Measurements from ENCODE around the gene UBE2S.
"Not testable (repeated sequence)": the region's sequence is repeated elsewhere in the genome, so short reads cannot be mapped to it uniquely, and the experiment has no call there.

UBE2S gene

DNA sequence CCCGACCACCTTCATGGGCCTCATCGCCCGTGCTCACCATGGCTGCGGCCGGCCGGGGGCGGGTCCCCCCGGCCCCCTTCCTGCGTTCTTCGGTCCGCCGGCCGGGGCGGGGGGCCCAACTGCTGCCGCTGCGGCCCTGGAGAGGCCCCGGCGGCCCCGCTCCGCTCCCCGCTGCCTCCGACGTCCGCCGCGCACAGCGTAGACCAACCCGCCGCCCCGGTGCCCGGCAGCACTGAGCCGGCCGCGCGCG lies at the start of gene UBE2S:
UBE2S (minus strand) TSS at position 239 of the 250 bp plus-strand sequence; CDS start at position 40, 199 bp downstream.
- not testable (repeated sequence) for DNase-seq

DNA sequence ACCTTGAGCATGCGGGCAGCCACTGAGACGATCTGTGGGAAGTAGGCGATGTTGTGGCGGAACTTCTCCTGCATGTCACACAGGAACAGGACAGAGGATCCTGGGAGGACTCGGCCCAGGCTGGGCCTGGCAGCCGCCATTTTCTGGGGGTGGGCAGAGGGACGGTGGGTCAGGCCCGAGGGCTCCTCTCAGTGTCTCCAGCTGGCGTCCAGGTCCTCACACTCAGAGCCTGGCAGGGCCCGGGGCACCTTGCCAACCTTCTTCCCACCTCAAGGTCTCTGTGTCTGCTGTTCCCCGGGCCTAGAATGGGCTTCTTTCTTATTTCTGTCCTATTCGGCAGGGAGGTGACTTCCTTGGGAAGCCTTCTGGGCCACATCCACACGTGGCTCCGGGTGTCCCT lies 48.8 kb upstream of the UBE2S start:
- DNase-seq = no peak

GRCh38 chr19:55455576-55456235 lies 48.1 kb upstream of the UBE2S start:
- no peak for DNase-seq

DNA sequence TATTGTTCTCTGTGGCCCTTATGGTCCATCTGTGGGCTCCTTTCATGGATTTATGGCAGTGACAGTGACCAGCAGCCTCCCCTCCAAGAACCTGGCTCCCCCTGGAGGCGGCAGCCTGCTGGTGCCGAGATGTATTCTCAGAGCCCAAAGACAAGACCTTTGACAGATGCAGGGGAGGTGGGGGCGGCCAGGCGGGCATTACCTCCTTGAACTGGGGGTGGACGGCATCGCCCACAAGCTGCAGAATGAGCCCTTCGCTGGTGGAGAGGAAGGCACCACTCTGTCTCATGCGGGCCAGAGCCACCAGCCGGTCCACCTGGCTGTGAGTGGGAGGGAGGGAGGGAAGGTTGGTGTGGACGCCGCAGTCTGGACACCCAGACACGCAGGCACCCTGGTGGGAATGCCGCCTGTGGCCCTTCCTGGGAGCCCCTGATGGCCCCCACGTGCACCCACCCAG lies 47.2 kb upstream of the UBE2S start:
- peak; percentile 38 for DNase-seq

DNA sequence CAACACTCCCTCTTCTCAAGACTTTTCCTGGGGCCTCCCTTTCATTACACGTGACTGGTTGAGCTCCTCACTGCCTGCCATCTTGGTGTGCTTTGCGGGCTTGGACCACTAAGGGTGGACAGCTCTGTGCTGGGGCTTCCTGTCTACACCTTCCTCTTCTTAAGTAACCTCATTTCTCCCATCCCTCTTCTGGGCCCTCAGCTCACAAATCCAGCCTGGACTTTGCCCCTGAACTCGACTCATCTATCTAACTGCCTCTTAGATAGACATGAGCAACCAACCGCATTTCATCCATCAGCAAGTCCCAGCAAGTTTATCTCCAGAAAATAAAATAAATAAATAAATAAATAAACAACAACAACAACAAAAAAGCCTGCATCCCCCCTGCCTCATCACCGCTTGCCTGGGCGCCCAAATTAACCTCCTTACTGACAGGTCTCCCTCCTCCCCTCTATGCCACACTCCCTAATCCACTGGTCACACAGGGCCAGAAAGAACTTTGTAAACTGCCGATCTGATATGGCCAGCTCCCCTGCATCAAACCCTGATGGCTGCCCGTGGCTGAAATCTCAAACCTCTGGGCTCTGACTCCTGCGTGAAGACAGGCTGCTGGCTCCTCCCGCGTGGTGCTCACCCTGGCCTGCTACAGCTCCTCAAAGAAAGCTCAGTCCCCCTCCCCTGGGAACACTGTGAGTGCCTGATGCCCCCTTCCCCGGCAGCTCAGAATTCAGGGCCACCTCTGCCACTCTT lies 46.1 kb upstream of the UBE2S start:
- DNase-seq = no peak

DNA sequence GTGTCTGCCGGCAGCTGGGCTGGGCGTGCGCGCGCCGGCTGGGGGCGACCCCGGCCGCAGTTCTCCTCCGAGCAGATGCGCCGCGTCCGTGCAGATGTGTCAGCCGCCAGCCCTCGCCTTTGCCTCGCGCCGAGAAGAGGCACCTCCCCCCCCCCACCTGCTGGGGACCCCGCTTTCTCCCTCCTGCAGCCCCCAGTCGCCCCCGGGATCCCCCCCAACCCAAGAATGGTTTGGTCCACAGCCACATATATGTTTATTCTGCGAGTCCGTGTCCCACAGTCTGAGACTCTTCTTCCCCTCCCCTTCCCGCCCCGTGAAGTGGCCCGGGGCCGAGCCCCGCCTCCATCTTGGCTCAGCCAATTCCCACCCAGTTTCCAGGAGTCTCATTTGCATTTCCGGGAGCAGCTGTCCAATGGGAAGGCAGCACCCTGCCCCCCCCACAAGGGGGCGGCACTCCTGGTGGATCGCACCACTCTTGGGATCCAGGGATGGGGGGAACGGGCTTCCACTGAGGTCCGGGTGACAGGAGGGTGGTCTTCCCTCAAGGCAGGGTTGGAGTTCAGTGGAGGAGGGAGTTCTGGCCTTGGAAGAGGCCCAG lies 45.3 kb upstream of the UBE2S start:
- peak; percentile 49 for DNase-seq

DNA sequence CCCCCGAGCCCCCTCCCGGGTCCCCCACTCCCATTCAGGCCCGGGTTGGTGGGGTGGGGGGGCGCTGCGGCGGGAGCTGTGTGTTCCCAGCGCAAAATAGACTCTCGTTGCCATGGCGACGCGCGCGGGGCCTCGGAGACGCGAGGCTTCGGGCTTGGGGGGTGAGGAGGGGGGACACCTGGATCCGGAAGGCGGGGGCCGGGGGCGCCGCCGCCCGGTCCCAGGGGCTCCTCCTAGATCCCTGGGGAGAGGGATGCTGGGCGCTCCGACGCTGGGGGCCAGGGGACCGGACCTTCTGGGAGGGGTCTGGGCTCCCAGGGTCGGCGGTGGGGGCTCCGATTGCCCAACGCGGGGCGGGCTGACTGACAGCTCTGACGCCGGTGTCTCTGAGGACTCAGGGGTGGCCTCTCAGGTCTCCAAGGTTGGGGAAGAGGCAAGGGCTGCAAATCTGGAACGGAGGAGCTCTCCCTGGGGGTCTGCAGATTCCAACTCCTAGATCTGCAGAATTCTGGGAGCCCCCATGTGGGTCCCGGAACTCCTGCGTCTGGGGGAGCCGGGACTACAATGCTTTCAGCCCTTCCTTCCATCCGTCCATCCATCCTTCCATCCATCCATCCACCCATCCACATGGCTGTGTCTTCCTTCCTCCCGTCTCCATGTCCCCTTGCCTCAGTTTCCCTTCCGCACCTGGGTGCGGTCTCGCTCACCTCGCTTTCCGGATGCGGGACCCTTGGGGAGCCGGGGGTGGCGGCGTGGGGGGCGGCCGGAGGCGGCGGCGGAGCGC lies 44.6 kb upstream of the UBE2S start:
- no peak for DNase-seq

- no peak for DNase-seq
These were observed 43.8 kb upstream of the UBE2S start for GRCh38 chr19:55451163-55451964.

- no peak for DNase-seq
These were observed 41.9 kb upstream of the UBE2S start for GRCh38 chr19:55449469-55449868.

DNA sequence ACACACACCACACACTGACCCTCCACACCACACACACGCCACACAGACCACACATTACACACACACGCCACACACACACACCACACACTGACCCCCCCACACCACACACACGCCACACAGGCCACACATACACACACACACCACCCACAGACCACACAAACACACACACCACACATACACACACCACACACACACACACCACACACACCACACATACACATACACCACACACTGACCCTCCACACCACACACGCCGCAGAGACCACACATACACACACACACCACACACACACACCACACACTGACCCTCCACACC lies 40.5 kb upstream of the UBE2S start:
- not testable (repeated sequence) for DNase-seq

GRCh38 chr19:55447421-55448174 lies 40.0 kb upstream of the UBE2S start:
- DNase-seq = no peak

DNA sequence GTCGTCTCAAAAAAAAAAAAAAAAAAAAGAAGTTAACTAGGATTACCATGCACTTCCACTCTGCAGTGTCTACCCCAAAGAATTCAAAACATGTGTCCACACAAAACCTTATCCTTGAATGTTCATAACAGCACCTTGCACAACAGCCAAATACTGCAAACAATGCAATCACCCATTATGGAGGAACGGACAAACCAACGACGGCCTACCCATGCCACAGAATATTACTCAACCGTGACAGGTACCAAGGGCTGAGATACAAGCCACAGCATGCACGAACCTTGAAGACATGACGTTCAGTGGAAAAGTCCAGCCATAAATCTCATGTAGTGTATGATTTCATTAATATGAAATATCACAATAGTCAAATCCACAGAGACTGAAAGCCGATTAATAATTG lies 38.5 kb upstream of the UBE2S start:
- DNase-seq = no peak

DNA sequence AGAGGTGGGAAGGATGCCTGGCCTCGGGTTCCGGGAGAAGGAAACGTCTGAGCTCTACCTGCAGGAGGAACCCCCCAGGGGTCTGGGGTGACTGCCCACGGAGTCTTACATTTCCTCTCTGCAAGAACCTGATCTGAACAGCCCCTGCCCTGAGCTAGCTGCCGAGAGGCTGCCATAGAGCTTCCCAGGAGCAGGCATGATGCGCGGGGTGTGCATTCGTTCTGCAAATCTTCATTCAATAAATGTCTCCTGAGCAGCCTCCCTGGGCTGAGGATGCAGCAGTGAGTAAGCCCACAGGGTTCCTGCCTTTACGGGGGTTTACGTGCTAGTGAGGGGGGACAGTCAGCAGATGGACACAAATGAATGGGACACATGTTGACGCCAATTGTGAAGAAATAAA lies 37.1 kb upstream of the UBE2S start:
- no peak for DNase-seq

GRCh38 chr19:55443824-55444480 lies 36.4 kb upstream of the UBE2S start:
- no peak for DNase-seq

- DNase-seq = no peak
These were observed 35.6 kb upstream of the UBE2S start, which contains the start of gene SHISA7 for GRCh38 chr19:55443045-55443823. TSS of gene SHISA7 (minus strand) at chr19:55443300. CDS start at chr19:55442863, 437 bp downstream.

DNA sequence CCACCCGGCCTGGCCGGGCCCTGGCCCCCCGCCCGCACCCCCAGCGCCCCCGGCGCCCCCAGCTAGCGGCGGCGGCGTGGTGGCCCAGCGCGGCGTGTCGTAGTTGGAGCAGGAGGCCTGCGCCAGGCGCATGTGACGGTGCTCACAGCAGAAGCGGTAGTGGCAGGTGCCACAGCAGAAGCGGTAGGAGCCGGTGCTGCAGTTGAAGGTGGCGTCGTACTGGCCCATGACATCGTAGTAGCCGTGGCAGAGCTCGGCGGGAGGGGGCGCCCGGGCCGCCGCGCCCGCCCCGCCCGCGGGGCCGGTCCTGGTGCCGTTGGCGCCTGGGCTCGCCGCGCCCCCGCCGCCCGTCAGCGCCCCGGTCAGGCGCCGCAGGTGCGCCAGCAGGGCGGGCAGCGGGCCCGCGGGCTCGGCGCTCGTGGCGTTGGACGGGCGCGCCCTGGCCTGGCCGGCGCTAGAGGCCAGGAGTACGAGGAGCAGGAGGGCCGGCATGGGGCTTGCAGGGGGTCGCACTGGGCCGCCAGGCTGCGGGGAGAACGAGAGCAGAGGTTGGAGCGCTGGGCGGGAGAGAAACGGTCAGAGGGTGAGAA lies 34.9 kb upstream of the UBE2S start:
- no peak for DNase-seq

DNA sequence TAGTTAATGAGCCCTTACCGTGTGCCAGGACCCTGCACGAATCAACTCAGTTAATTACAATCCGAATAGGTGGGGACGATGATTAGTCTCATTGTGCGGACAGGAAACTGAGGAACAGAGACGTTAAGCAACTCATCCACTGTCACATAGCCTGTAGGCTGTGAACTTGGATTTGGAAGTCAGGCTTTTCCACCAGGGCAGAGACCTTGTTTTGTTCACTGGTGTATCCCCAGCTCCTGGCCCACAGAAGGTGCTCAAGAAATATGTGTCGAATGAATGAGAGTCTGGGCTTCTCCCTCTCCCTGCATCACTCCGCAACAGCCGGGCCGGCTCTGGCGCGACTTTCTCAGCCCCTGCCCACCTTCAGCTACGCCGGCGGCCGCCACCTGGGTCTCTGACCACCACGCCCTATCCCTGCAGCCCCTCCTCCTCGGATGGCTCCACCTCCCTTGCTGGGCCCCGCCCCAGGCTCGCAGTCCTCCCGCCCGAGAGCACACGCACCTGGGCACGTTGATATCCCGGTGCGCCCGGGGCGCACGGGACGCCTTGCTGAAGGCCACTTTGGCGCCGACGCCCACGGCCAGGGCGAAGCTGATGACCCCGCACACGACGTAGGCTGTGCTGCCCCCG lies 34.2 kb upstream of the UBE2S start:
- DNase-seq = no peak

DNA sequence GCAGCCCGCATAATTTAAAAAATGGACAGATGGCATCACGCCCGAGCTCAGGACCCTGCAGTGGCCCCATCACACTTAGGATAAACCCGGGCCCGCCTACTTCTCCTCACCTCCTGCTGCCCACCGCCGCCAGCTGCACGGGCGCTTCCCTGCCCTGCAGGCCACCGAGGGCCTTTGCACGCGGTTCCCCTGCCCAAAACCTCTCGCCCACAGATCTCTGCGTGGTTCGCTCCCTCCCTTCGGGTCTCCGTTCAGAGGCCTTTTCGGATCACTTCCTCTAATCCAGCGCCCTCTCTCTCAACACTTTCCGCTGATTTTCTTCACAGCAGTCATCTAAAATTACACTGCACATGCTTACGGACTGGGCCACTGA lies 33.7 kb upstream of the UBE2S start:
- no peak for DNase-seq

GRCh38 chr19:55440411-55441105 lies 33.0 kb upstream of the UBE2S start:
- no peak for DNase-seq
